ENCODE measurements around the gene WDR77.

Gene WDR77

GRCh38 chr1:111422546-111423391 lies 26.3 kb downstream of the WDR77 start:
- Mint-ChIP-seq H3K4me1 (no peaks in the 10 kb centered on the region), H3K9me3 (no peaks in the 10 kb centered on the region), H3K4me3 (no peak overlapping the region), H3K27me3 (no peaks in the 10 kb centered on the region), H3K27ac (peak overlapping the region in 1 of 2 donors; percentile 4)
- ATAC-seq (no peak), DNase-seq (no peak)

GRCh38 chr1:111420377-111420776 lies 28.7 kb downstream of the WDR77 start:
- no peaks in the 10 kb centered on the region for H3K9me3 Mint-ChIP-seq
- H3K4me3 Mint-ChIP-seq: no peak overlapping the region
- H3K27ac Mint-ChIP-seq: no peak overlapping the region
- H3K4me1 Mint-ChIP-seq: no peaks in the 10 kb centered on the region
- no peaks in the 10 kb centered on the region for H3K27me3 Mint-ChIP-seq
- ATAC-seq (no peak), DNase-seq (no peak)

DNA sequence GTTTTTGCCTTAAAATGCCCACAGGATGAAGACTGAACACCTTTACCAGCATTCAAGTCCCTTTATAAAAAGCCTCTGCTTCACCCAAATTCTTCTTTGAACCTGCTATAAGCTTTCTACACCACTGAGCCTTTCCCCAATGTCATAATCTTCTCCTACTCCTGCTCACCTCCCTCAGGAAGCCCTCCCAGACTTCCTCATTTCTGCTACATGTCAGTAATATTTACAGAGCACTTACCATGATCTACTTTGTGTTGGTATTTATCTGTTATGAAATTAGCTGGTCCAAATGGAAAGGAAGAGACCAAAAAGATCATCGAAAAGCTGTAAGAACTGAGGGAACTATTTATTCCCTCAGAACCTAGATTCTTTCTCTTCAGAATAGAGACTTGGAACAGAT lies 30.0 kb downstream of the WDR77 start:
- Mint-ChIP-seq H3K4me3 (no peak overlapping the region), H3K9me3 (no peaks in the 10 kb centered on the region), H3K27ac (no peak overlapping the region), H3K4me1 (no peaks in the 10 kb centered on the region), H3K27me3 (no peaks in the 10 kb centered on the region)
- DNase-seq (no peak), ATAC-seq (no peak)

DNA sequence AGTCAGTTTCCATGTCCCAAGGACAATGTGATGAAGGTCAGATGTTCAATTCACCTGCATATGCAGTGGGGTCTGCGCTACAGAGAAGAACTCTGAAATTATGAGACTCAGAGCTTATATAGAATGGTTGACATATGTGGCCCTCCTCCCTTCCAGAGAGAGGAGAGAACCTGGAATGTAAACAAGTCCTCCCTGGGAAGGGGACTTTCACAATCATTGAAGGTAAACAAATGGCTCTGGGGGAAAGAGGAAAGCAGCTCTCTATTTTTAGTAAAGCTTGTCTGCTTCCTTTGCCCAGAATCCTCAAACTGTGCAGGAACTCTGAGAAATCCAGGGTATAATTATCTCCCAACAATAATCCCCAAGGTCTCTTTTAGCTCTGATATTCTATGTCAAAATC lies 31.3 kb downstream of the WDR77 start:
- Mint-ChIP-seq H3K27me3 (no peaks in the 10 kb centered on the region), H3K9me3 (no peaks in the 10 kb centered on the region), H3K4me1 (no peaks in the 10 kb centered on the region), H3K4me3 (no peak overlapping the region), H3K27ac (no peak overlapping the region)
- DNase-seq (no peak), ATAC-seq (no peak)

DNA sequence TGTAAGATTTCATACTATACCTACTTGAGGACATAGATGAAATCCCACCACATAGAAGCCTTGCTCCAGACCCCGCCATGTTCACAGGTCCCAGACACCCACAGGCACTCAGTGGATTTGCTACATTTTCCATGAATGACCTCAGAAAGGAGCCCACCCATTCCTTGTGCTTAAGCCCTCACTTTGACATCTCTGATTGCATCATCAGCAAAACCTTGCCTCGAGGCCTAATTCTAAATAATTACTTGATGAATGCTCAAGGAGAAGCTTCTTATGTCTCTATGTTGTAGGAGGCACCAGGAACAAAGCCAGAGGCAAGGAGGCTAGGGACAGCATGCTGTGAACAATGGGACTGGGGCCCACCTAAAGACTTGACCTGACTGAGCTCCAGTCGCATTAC lies 33.6 kb downstream of the WDR77 start:
- Mint-ChIP-seq H3K9me3 (no peaks in the 10 kb centered on the region), H3K4me3 (no peak overlapping the region), H3K27ac (no peak overlapping the region), H3K4me1 (no peaks in the 10 kb centered on the region), H3K27me3 (no peaks in the 10 kb centered on the region)
- ATAC-seq (no peak), DNase-seq (no peak)

DNA sequence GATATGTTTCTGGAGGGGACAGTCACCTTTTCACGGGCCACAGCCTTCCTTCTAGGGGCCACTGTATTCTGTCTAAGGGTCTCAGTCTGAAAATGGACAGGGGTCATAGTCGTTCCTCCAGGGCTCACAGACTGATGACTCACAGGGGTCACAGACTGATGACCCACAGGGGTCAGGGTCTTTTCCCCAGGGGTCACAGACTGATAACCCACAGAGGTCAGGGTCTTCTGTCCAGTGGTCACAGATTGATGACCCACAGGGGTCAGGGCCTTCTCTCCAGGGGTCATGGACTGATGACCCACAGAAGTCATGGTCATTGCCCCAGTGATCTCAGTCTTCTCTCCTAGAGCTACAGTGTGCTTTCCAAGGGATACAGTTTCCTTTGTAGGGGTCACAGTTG lies 34.3 kb downstream of the WDR77 start:
- Mint-ChIP-seq H3K27ac (no peak overlapping the region), H3K4me1 (no peaks in the 10 kb centered on the region), H3K4me3 (no peak overlapping the region), H3K9me3 (no peaks in the 10 kb centered on the region), H3K27me3 (no peaks in the 10 kb centered on the region)
- ATAC-seq (no peak), DNase-seq (no peak)

GRCh38 chr1:111412839-111413238 lies 36.2 kb downstream of the WDR77 start:
- Mint-ChIP-seq H3K27me3 (no peaks in the 10 kb centered on the region), H3K27ac (no peak overlapping the region), H3K4me3 (no peak overlapping the region), H3K9me3 (no peaks in the 10 kb centered on the region), H3K4me1 (no peaks in the 10 kb centered on the region)
- DNase-seq (no peak), ATAC-seq (no peak)

DNA sequence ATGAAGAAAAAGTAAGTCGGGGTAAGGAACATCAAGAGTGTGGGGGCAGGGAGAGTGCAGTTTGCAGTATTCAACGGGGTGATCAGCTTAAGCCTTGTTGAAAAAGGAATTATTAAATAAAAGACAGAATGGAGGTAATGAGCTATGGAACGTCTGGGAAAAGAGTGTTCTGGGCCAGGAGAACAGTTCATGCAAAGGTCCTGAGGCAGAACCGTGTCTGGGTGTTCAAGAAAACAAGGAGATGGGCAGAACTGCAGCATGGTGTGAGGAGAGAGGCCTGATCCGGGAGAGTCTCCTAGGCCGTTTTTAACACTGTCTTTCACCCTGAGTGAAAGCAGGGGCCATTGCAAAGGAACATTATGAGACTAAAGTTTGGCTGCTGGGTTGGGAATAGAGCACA lies 41.8 kb downstream of the WDR77 start:
- Mint-ChIP-seq H3K27ac (no peak overlapping the region), H3K4me3 (no peak overlapping the region), H3K27me3 (no peaks in the 10 kb centered on the region), H3K9me3 (no peaks in the 10 kb centered on the region), H3K4me1 (peaks cover 32% of the 10 kb centered on the region)
- DNase-seq (no peak), ATAC-seq (no peak)

- DNase-seq (peak; percentile 26 to 27), ATAC-seq (peak; percentile 96)
- Mint-ChIP-seq H3K4me1 (peaks cover 38% of the 10 kb centered on the region), H3K9me3 (no peaks in the 10 kb centered on the region), H3K4me3 (peak overlapping the region; percentile 9 to 59), H3K27ac (no peak overlapping the region), H3K27me3 (no peaks in the 10 kb centered on the region)
These were observed 42.7 kb downstream of the WDR77 start for GRCh38 chr1:111406321-111406768.

DNA sequence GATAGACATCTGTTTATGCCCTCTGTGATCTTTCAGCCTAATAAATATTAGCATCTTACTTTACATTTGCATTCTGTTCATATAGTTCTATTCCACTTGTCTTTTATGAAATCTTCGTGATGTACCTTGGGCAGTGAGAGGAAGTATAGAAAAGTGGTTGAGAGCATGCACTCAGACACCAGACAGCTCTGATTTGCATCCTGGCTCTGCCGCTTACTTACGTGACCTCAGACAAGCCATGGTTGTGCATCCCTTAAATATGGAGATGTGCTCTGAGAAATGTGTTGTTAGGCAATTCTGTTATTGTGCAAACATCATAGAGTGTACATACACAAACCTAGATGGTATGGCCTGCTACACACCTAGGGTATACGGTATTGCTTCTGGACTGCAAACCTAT lies 44.5 kb downstream of the WDR77 start:
- H3K9me3 Mint-ChIP-seq: no peaks in the 10 kb centered on the region
- ATAC-seq (no peak), DNase-seq (no peak)
- H3K27ac Mint-ChIP-seq: no peak overlapping the region
- H3K27me3 Mint-ChIP-seq: no peaks in the 10 kb centered on the region
- no peak overlapping the region for H3K4me3 Mint-ChIP-seq
- peaks cover 45% of the 10 kb centered on the region for H3K4me1 Mint-ChIP-seq

GRCh38 chr1:111402083-111402482 lies 47.0 kb downstream of the WDR77 start:
- Mint-ChIP-seq H3K4me3 (no peak overlapping the region), H3K9me3 (peaks cover 0 to 7% of the 10 kb centered on the region in 2 donors), H3K4me1 (peaks cover 49% of the 10 kb centered on the region), H3K27ac (no peak overlapping the region), H3K27me3 (no peaks in the 10 kb centered on the region)
- DNase-seq (no peak), ATAC-seq (peak; percentile 54)

- Mint-ChIP-seq H3K4me3 (no peak overlapping the region), H3K4me1 (peaks cover 28% of the 10 kb centered on the region), H3K27me3 (no peaks in the 10 kb centered on the region), H3K9me3 (peaks cover 0 to 7% of the 10 kb centered on the region in 2 donors), H3K27ac (peak overlapping the region in 1 of 2 donors; percentile 86)
- DNase-seq (no peak), ATAC-seq (no peak)
These were observed 49.1 kb downstream of the WDR77 start for GRCh38 chr1:111399792-111400610.

GRCh38 chr1:111392460-111392945 lies 56.6 kb downstream of the WDR77 start:
- H3K4me3 Mint-ChIP-seq: no peak overlapping the region
- DNase-seq (no peak), ATAC-seq (no peak)
- H3K9me3 Mint-ChIP-seq: peaks cover 0 to under 1% of the 10 kb centered on the region in 2 donors
- no peak overlapping the region for H3K27ac Mint-ChIP-seq
- H3K27me3 Mint-ChIP-seq: no peaks in the 10 kb centered on the region
- H3K4me1 Mint-ChIP-seq: no peaks in the 10 kb centered on the region

DNA sequence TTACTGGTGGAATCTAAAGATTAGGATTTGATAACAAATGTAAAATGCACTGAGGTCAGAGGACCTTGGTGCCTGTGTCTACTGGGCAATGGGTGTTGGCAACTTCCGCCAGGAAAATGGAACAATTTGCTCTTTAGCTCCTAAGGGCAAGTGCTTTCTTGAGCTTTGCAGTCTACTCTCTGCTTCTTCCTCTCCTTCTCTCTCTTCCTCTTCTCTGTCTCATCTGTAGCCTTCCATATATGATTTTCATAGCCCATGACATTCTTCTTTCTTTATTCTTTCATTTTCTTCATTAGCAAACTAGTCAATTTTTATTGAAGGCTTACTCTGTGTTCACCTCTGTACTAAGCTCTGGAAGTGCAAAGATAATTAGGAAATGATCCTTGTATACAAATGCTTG lies 57.0 kb downstream of the WDR77 start:
- Mint-ChIP-seq H3K4me3 (no peak overlapping the region), H3K4me1 (no peaks in the 10 kb centered on the region), H3K27ac (no peak overlapping the region), H3K9me3 (no peaks in the 10 kb centered on the region), H3K27me3 (no peaks in the 10 kb centered on the region)
- DNase-seq: no peak
- ATAC-seq: no peak
